ENCODE results near the gene ANKZF1.
A peak's percentile ranks its signal among the peaks of the same experiment; 100 is the strongest.

The ANKZF1 gene, protein sequence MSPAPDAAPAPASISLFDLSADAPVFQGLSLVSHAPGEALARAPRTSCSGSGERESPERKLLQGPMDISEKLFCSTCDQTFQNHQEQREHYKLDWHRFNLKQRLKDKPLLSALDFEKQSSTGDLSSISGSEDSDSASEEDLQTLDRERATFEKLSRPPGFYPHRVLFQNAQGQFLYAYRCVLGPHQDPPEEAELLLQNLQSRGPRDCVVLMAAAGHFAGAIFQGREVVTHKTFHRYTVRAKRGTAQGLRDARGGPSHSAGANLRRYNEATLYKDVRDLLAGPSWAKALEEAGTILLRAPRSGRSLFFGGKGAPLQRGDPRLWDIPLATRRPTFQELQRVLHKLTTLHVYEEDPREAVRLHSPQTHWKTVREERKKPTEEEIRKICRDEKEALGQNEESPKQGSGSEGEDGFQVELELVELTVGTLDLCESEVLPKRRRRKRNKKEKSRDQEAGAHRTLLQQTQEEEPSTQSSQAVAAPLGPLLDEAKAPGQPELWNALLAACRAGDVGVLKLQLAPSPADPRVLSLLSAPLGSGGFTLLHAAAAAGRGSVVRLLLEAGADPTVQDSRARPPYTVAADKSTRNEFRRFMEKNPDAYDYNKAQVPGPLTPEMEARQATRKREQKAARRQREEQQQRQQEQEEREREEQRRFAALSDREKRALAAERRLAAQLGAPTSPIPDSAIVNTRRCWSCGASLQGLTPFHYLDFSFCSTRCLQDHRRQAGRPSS

DNA sequence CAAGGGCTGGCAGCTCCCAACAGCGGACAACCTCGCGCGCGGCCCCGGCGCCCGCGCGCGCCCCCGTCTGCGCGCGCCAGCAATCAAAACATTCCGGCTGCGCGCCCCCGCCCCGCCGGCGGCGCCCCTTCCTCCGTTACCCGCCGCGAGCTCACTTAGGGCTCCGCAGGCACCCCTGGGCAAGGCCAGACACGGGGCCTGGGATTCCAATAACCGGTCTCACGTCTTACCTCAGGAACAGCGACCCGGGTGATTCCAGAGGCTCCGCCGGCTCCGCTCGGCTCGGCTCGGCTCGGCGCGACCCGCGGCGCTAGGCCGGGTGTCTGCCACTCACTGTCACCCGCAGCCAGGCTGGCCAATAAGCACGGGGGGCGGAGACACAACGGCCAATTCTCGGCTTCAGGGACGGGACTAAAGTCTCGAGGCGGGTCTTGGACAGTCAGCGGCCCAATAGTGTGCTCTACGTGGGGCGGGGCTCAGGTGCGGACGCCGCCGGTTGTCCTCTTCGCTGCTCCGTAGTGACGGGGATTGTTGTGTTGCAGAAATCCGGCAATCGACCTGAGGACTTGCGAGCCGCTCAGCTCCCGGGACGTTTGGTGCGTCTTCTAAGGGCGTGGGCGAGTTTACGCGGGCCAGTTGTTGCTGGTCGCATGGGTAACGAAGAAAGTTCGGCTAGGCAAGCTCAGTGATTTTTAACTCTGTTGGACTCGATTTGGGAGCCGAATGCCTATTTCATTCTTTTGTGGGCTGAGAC lies at the start of gene ANKZF1, which contains the start of gene ATG9A:
ANKZF1 (plus strand) TSS at position 502 of the 754 bp plus-strand sequence. CDS start 452 bp downstream, outside the sequence.
ATG9A (minus strand) TSS at position 332 of the 754 bp plus-strand sequence. CDS start 1,612 bp downstream, outside the sequence.
- peak within 1 kb of the TSS; percentile 90 for H3K4me3 ChIP-seq (ENCODE audit: low read depth, low read length)

DNA sequence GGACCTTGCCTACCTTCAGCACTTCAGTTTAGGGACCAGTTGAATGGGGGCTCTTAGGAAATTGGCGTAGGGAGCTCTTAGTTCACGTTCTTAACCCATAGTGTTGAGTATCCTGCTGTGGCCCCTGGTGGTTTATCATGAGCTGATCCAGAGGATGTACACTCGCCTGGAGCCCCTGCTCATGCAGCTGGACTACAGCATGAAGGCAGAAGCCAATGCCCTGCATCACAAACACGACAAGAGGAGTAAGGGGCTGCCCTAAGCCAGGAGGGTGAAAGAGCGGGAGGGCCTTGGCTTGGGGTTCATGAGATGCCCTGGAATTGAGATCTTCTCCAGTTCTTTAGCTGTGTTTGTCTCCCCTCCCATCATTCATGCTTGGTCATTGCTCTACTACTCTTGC lies 48.6 kb upstream of the ANKZF1 start:
- TF ChIP-seq, protein P1, sequence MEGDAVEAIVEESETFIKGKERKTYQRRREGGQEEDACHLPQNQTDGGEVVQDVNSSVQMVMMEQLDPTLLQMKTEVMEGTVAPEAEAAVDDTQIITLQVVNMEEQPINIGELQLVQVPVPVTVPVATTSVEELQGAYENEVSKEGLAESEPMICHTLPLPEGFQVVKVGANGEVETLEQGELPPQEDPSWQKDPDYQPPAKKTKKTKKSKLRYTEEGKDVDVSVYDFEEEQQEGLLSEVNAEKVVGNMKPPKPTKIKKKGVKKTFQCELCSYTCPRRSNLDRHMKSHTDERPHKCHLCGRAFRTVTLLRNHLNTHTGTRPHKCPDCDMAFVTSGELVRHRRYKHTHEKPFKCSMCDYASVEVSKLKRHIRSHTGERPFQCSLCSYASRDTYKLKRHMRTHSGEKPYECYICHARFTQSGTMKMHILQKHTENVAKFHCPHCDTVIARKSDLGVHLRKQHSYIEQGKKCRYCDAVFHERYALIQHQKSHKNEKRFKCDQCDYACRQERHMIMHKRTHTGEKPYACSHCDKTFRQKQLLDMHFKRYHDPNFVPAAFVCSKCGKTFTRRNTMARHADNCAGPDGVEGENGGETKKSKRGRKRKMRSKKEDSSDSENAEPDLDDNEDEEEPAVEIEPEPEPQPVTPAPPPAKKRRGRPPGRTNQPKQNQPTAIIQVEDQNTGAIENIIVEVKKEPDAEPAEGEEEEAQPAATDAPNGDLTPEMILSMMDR (IDR thresholded peaks at IDR 0.05; ENCODE audit: low read depth, low read length) = no peak
- no peak overlapping the region for H3K4me3 ChIP-seq (ENCODE audit: low read depth, low read length)

More for the DNA sequence above, at the start of gene ANKZF1, which contains the start of gene ATG9A:
- TF ChIP-seq, protein P1 (IDR thresholded peaks at IDR 0.05; ENCODE audit: low read depth, low read length) = no peak

DNA sequence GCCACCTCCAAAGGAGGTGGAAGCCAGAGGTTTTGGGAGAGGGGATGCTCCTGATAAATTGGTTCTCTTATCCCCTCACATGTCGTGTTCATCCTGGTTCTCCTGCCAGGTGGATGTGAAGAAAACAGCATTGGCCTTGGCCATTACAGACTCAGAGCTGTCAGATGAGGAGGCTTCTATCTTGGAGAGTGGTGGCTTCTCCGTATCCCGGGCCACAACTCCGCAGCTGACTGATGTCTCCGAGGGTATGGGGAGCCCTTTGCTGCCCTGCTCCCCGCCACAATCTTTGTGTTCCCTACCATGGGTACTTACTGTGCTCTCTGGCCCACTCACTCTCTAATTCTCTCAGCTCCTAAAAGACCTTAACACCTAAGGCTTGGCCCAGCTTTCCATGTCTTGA lies 48.1 kb upstream of the ANKZF1 start:
- no peak overlapping the region for H3K4me3 ChIP-seq (ENCODE audit: low read depth, low read length)
- TF ChIP-seq, protein P1 (IDR thresholded peaks at IDR 0.05; ENCODE audit: low read depth, low read length) = no peak

DNA sequence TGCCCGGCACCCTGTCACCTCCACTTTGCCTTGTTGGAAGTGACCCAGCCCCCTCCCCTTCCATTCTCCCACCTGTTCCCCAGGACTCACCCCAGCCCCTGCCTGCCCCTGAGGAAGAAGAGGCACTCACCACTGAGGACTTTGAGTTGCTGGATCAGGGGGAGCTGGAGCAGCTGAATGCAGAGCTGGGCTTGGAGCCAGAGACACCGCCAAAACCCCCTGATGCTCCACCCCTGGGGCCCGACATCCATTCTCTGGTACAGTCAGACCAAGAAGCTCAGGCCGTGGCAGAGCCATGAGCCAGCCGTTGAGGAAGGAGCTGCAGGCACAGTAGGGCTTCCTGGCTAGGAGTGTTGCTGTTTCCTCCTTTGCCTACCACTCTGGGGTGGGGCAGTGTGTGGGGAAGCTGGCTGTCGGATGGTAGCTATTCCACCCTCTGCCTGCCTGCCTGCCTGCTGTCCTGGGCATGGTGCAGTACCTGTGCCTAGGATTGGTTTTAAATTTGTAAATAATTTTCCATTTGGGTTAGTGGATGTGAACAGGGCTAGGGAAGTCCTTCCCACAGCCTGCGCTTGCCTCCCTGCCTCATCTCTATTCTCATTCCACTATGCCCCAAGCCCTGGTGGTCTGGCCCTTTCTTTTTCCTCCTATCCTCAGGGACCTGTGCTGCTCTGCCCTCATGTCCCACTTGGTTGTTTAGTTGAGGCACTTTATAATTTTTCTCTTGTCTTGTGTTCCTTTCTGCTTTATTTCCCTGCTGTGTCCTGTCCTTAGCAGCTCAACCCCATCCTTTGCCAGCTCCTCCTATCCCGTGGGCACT lies 47.1 kb upstream of the ANKZF1 start:
- TF ChIP-seq, protein P1 (IDR thresholded peaks at IDR 0.05; ENCODE audit: low read depth, low read length) = no peak
- H3K4me3 ChIP-seq (ENCODE audit: low read depth, low read length) = no peak overlapping the region

DNA sequence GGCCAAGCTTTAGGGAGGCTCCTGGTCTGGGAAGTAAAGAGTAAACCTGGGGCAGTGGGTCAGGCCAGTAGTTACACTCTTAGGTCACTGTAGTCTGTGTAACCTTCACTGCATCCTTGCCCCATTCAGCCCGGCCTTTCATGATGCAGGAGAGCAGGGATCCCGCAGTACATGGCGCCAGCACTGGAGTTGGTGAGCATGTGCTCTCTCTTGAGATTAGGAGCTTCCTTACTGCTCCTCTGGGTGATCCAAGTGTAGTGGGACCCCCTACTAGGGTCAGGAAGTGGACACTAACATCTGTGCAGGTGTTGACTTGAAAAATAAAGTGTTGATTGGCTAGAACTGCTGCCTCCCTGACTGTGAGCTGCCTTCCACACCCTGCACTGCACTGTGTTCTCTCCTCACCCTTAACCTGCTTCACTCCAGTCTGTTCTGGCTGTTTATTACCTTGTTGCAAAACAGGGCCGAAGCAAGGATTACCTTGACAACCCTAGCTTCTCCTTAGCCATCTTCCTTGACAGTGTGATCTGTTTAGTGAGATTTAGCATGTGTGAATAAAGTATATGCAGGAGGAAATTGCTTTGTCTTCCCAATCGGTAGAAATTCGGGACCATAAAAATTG lies 46.3 kb upstream of the ANKZF1 start:
- TF ChIP-seq, protein P1 (IDR thresholded peaks at IDR 0.05; ENCODE audit: low read depth, low read length) = no peak
- no peak overlapping the region for H3K4me3 ChIP-seq (ENCODE audit: low read depth, low read length)

DNA sequence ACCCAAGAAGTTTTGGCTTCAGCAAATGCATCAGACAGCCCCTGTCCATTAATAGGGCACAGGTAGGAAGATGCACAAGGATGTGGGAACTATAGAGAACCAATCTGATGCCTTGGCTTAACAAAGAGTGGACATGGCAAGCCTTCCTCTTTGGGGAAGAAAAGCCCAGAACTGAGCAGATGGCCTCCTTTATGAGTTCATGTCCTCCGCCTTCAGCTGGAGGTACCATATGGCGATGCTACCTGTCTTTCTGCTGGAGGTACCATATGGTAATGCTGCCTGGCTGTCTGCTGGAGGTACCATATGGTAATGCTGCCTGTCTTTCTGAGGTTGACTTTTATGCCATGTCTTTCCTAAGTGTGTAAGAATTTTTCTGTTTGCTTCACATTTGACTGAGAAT lies 45.5 kb upstream of the ANKZF1 start:
- TF ChIP-seq, protein P1 (IDR thresholded peaks at IDR 0.05; ENCODE audit: low read depth, low read length) = no peak
- H3K4me3 ChIP-seq (ENCODE audit: low read depth, low read length) = no peak overlapping the region

Data from WI38 (cell line).